ENCODE measurements around the gene C2CD4B. TPM values are rescaled to one million over a fixed set of nuclear protein-coding genes. Genes with fewer than 3 reads are reported as not detected.
A peak's percentile ranks its signal among the peaks of the same experiment; 100 is the strongest.

Gene C2CD4B
- total RNA-seq, 1 experiment from 2014 or later: 0.50 TPM

GRCh38 chr15:62119227-62119864 lies 45.7 kb downstream of the C2CD4B start:
- no TSS peak for BruUV-seq (replicated peaks)
- DNase-seq: no peak
- H3K27ac Mint-ChIP-seq (ENCODE audit: unreplicated experiment): no peak overlapping the region
- no peaks in the 10 kb centered on the region for H3K36me3 ChIP-seq (ENCODE audit: control insufficient read depth, insufficient read depth, low read length)
- peaks cover 10% of the 10 kb centered on the region for H3K4me1 Mint-ChIP-seq (ENCODE audit: low read depth, unreplicated experiment)
- no peaks in the 10 kb centered on the region for H3K9me3 ChIP-seq
- intact Hi-C loops (cut with micrococcal nuclease; ENCODE audit: unreplicated experiment): no loop called here
- no peak overlapping the region for H3K4me3 ChIP-seq (ENCODE audit: low read depth, low read length)
- POLR2A ChIA-PET: no interaction called here
- peaks cover 5% of the 10 kb centered on the region; the same call in 1 of the 2 replicates for H3K4me1 ChIP-seq
- no peaks in the 10 kb centered on the region for H3K9me3 Mint-ChIP-seq (ENCODE audit: unreplicated experiment)
- no peak for TF ChIP-seq CTCF (IDR thresholded peaks at IDR 0.05; ENCODE audit: insufficient read depth in 1 of 2, low read depth in 1 of 2, low read length in 1 of 2, severe bottlenecking in 1 of 2, unreplicated experiment in 1 of 2)
- H3K27me3 ChIP-seq (replicated peaks; ENCODE audit: control insufficient read depth, insufficient read depth, low read length): no peaks in the 10 kb centered on the region
- CTCF ChIA-PET: no interaction called here
- no peaks in the 10 kb centered on the region for H3K27me3 Mint-ChIP-seq (ENCODE audit: insufficient read depth, unreplicated experiment)
- no peaks in the 10 kb centered on the region for H3K36me3 Mint-ChIP-seq (ENCODE audit: insufficient read depth, unreplicated experiment)
- H3K4me3 Mint-ChIP-seq (ENCODE audit: unreplicated experiment): no peak overlapping the region

GRCh38 chr15:62118520-62119226 lies 46.4 kb downstream of the C2CD4B start:
- Mint-ChIP-seq H3K36me3 (ENCODE audit: insufficient read depth, unreplicated experiment) (no peaks in the 10 kb centered on the region), H3K9me3 (ENCODE audit: unreplicated experiment) (no peaks in the 10 kb centered on the region), H3K27me3 (ENCODE audit: insufficient read depth, unreplicated experiment) (no peaks in the 10 kb centered on the region), H3K4me3 (ENCODE audit: unreplicated experiment) (no peak overlapping the region), H3K4me1 (ENCODE audit: low read depth, unreplicated experiment) (peaks cover 10% of the 10 kb centered on the region), H3K27ac (ENCODE audit: unreplicated experiment) (no peak overlapping the region)
- H3K4me3 ChIP-seq (ENCODE audit: low read depth, low read length): no peak overlapping the region
- H3K36me3 ChIP-seq (ENCODE audit: control insufficient read depth, insufficient read depth, low read length): no peaks in the 10 kb centered on the region
- no peak for TF ChIP-seq CTCF (IDR thresholded peaks at IDR 0.05; ENCODE audit: insufficient read depth in 1 of 2, low read depth in 1 of 2, low read length in 1 of 2, severe bottlenecking in 1 of 2, unreplicated experiment in 1 of 2)
- peaks cover 5% of the 10 kb centered on the region; the same call in 1 of the 2 replicates for H3K4me1 ChIP-seq
- DNase-seq: no peak
- POLR2A ChIA-PET: no interaction called here
- no peaks in the 10 kb centered on the region for H3K9me3 ChIP-seq
- no TSS peak for BruUV-seq (replicated peaks)
- H3K27me3 ChIP-seq (replicated peaks; ENCODE audit: control insufficient read depth, insufficient read depth, low read length): no peaks in the 10 kb centered on the region
- CTCF ChIA-PET: no interaction called here
- intact Hi-C loops (cut with micrococcal nuclease; ENCODE audit: unreplicated experiment): no loop called here

- Mint-ChIP-seq H3K9me3 (ENCODE audit: unreplicated experiment) (no peaks in the 10 kb centered on the region), H3K4me3 (ENCODE audit: unreplicated experiment) (no peak overlapping the region), H3K27ac (ENCODE audit: unreplicated experiment) (no peak overlapping the region), H3K36me3 (ENCODE audit: insufficient read depth, unreplicated experiment) (no peaks in the 10 kb centered on the region), H3K27me3 (ENCODE audit: insufficient read depth, unreplicated experiment) (no peaks in the 10 kb centered on the region), H3K4me1 (ENCODE audit: low read depth, unreplicated experiment) (peaks cover 10% of the 10 kb centered on the region)
- BruUV-seq (replicated peaks): no TSS peak
- DNase-seq: peak in 1 of 2 experiments; percentile 9
- POLR2A ChIA-PET: no interaction called here
- intact Hi-C loops (cut with micrococcal nuclease; ENCODE audit: unreplicated experiment): no loop called here
- Histone ChIP-seq H3K4me3 (ENCODE audit: low read depth, low read length) (no peak overlapping the region), H3K9me3 (no peaks in the 10 kb centered on the region), H3K36me3 (ENCODE audit: control insufficient read depth, insufficient read depth, low read length) (no peaks in the 10 kb centered on the region), H3K4me1 (peaks cover 5% of the 10 kb centered on the region; the same call in 1 of the 2 replicates), H3K27me3 (replicated peaks; ENCODE audit: control insufficient read depth, insufficient read depth, low read length) (no peaks in the 10 kb centered on the region)
- no peak for TF ChIP-seq CTCF (IDR thresholded peaks at IDR 0.05; ENCODE audit: insufficient read depth in 1 of 2, low read depth in 1 of 2, low read length in 1 of 2, severe bottlenecking in 1 of 2, unreplicated experiment in 1 of 2)
- CTCF ChIA-PET: no interaction called here
Measured at GRCh38 chr15:62115847-62116246, 49.2 kb downstream of the C2CD4B start.

Other genes starting within 250 kb of the C2CD4B start
- gene VPS13C, start 104.8 kb downstream of the C2CD4B start, total RNA-seq (2022): 42.4 and 44.0 TPM in 2 replicates
- 0.11 and 0.19 TPM in 2 replicates for gene C2CD4A, start 98.3 kb downstream of the C2CD4B start, total RNA-seq (2022)
- 75.7 and 77.5 TPM in 2 replicates for gene TLN2, start 225.3 kb upstream of the C2CD4B start, total RNA-seq (2022)

Data from Caco-2 (cell line).